CD4-positive, alpha-beta T cell treated with Interleukin-4 for 1 hour (primary cell): ENCODE data around the gene TMUB1.
"Not testable (repeated sequence)": the region's sequence is repeated elsewhere in the genome, so short reads cannot be mapped to it uniquely, and the experiment has no call there.

Experiments
- DNase-seq, 2 donors: peaks; one replicate each; pipeline ENCODE4 v3.0.0-alpha.2; 2020 to 2022

Gene TMUB1

GRCh38 chr7:151048911-151049463, 34.3 kb downstream of the TMUB1 start:
- no peak for DNase-seq

- no peak for DNase-seq
Observed at GRCh38 chr7:151047976-151048815, 35.1 kb downstream of the TMUB1 start, which contains the start of gene ASIC3. Gene ASIC3, plus strand, starts transcription at chr7:151048531. Its CDS starts 355 bp downstream, at chr7:151048886.

GRCh38 chr7:151046603-151047573, 36.4 kb downstream of the TMUB1 start:
- DNase-seq, result no peak

- DNase-seq, result no peak
Observed at GRCh38 chr7:151045967-151046366, 37.3 kb downstream of the TMUB1 start.

- no peak for DNase-seq
Observed at GRCh38 chr7:151045262-151045661, 38.0 kb downstream of the TMUB1 start.

- no peak for DNase-seq
Observed at GRCh38 chr7:151043959-151044358, 39.3 kb downstream of the TMUB1 start.

GRCh38 chr7:151043449-151043848, 39.8 kb downstream of the TMUB1 start:
- DNase-seq, result not testable (repeated sequence)

- no peak for DNase-seq
Observed at GRCh38 chr7:151040616-151041375, 42.5 kb downstream of the TMUB1 start.

- no peak for DNase-seq
Observed at GRCh38 chr7:151039850-151040548, 43.3 kb downstream of the TMUB1 start.

- peak in 1 of 2 donors; percentile 63 for DNase-seq
Observed at GRCh38 chr7:151038951-151039849, 44.1 kb downstream of the TMUB1 start.

GRCh38 chr7:151035902-151036301, 47.4 kb downstream of the TMUB1 start:
- DNase-seq, result no peak

- no peak for DNase-seq
Observed at GRCh38 chr7:151035026-151035717, 48.1 kb downstream of the TMUB1 start.

GRCh38 chr7:151034312-151035025, 48.8 kb downstream of the TMUB1 start:
- DNase-seq, result no peak

- DNase-seq, result no peak
Observed at GRCh38 chr7:151033864-151034249, 49.4 kb downstream of the TMUB1 start.

- DNase-seq, result no peak
Observed at GRCh38 chr7:151032936-151033863, 50.1 kb downstream of the TMUB1 start.
